HG02973 (cell line): ENCODE measurements around the gene KCNC3.
A peak's percentile ranks its signal among the peaks of the same experiment; 100 is the strongest.

Source experiments
- ATAC-seq: cut with Tn5 transposase; IDR thresholded peaks from one replicate; pipeline ENCODE4 v1.9.1; 2021; ENCODE audit warnings: moderate library complexity; ENCODE audit not compliant: unreplicated experiment

KCNC3 gene

GRCh38 chr19:50328224-50328872 is 829 bp downstream of the KCNC3 start:
- ATAC-seq: peak; percentile 2

GRCh38 chr19:50327461-50328223 is 1.5 kb downstream of the KCNC3 start:
- no peak for ATAC-seq

DNA sequence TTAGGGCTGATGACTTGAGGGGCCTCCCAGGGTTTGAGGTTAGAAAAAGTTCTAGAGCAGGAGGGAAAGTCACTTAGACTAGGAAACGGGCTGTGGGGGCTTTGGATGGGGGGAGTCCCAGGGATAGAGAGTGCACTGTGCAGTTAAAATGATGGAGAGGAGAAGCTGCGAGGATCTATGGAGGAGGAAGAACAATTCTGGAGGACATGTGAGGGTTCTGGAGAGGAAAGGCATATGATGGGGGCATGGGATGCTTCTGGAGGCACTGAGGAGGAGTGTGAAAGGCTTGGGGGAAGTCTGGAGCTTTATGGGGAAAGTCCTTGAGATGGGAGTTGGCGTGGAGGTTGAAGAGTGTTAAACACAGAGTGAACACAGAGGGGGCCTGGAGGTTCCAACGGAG is 2.2 kb downstream of the KCNC3 start:
- ATAC-seq: no peak

DNA sequence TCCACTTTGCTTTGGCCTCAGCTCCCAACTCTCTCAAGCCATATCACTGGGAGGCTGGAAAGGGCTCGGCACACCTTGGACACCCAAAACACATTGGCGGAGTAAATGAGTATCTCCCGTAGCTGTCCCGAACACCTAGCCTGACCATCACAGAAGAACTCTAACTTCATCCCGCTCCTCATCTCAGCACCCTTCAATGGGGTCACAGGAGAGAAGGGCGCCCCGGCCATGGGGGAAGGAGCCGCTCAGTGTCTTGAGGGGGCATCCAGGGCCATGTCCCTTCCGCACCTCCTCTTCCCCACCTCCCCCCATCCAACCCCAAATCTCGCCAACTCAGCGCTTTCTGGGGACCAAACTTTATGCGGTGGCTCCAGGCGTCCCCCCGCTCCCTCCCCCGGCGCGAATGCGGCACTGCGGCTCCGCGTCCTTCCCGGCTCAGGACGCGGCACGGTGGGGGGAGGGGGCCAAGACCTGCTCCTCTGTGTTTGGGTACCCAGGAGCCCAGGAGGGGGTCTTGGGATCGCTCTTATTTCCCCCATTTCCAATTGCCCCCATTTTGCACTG is 3.0 kb downstream of the KCNC3 start:
- ATAC-seq: no peak

DNA sequence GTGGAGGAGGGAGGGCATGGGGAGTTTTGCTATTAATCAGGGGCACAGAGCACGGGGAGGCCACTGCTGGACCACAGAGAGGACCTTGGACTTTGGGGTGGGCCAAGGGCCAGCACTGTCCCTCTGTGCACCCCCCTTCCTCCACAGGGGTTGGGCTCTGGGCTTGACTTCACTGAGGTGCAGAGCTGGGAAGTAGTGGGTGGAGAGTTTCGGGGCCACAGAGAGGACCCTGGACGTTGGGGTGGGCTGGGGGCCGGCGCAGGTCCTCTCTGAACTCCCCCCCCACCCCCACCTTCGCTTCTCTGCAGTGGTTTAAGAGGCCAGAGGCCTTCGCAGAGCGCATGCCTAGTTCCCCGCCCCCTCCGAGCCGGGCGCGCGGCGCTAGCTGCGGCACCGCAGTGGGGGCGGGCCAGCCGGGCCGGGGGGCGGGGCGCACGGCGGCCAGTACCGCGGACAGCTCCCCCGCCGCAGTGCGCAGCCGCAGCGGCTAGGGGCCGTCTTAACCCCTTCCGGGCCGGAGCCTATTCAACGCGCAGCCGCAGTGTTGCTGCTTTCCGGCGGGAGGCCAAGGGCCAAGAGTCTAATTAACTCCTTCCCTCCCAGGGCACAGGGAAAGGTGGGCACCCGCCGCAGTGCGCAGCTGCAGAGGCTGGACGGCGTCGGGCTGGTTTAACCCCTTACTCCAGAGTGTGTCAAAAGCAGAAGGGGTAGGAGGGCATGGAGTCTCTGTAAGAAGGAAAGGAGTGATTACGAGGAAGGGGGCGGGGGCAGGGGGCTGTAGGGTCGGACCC is 3.7 kb downstream of the KCNC3 start:
- ATAC-seq: no peak

- ATAC-seq: no peak
Observed at GRCh38 chr19:50324331-50324730, 4.8 kb downstream of the KCNC3 start.

DNA sequence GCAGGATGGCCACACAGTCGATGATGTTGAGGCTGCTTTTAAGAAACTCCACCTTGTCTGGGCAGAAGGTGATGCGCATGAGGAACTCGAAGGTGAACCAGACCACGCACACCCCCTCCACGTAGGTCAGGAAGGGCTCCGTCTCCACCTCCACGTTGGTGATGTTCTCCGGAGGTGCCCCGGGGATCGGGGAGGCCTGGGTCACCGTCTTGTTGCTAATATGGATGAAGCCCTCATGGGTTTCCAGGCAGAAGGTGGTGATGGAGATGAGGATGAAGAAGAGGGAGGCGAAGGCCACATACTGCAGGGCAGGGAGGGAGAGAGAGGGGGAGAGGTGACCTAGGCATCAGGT is 5.4 kb downstream of the KCNC3 start:
- ATAC-seq: no peak

DNA sequence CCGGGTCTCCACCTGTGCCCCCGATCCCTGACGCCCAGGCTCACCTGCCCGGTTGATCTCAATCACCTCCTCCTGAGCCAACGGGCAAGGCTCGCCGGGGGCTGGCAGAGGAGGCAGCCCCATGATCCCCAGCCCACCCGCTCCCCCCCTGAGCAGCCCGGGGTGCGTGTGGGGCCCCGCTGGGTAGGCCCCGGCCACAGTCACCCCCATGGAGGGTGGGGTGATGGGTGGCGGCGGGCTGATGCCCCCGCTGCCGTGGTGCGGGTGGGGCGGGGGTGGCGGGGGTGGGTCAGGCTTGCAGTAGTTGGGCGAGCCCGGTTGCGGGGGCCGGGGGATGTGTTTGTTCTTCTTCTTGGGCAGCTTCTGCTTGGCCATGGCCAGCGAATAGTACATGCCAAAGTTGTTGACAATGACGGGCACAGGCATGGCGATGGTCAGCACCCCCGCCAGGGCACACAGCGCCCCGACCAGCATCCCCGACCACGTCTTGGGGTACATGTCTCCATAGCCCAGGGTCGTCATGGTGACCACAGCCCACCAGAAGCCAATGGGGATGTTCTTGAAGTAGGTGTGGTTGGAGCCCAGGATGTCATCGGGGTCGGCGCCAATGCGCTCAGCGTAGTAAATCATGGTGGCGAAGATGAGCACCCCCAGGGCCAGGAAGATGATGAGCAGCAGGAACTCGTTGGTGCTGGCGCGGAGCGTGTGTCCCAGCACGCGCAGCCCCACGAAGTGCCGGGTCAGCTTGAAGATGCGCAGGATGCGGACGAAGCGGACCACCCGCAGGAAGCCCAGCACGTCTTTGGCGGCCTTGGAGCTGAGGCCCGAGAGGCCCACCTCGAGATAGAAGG is 6.0 kb downstream of the KCNC3 start:
- no peak for ATAC-seq

DNA sequence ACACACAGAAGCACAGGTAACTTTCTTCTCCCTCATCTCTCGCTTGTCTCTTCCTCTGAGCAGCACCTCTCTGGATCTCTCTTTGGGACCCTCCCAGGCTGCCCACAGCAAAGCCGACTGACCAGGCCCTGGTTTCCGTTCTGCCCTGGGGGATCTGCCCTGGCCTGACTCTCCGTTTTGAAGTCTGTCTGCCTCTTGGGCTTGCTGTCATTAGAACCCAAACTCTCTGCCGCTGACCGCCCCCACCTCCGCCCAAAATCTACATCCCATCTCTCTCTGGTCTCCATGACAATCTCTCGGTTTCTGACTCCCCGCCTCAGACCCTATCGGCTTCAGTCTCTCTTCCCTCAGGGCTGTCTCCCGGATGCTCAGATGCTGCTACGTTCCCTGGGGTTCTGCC is 6.9 kb downstream of the KCNC3 start:
- ATAC-seq: no peak

DNA sequence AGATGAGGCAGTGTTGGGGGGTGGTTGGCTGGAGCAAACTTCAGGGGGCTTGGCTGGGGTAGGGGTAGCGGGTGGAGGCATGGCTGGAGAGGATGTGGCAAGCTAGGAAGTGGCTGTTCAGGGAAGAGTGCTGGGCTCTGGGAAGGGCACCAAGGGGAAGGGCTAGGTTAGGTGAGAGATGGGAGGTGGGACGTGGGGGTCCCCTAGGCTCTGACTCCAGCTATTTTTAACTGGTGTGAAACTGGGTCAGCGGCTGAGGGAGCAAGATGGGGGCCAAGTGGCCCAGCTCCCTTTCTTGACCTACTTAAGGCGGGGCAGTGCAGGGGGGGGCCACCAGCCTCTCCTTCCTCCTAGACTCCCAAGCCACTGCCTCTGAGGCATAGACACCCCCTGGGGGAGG is 7.3 kb downstream of the KCNC3 start:
- ATAC-seq: no peak

DNA sequence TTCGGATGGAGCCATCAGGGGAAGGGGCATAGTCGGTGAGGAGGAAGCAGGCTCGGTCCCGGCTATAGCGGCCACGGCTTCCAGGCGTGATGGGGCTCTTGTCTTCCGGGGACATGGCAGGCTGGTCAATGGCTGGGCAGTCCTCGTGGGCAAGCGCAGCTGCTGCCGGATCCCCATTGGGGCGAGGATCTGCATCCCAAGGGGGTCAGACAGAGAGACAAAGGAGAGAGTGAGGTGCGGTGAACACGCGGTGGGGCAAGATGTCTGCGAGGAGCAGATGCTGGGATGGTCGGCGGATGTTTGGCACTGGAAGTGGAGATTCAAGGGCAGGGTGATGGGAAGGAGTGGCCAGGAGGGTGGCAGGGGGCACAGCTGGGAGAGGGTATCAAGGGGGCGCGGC is 8.6 kb downstream of the KCNC3 start:
- no peak for ATAC-seq

- ATAC-seq: no peak
Observed at GRCh38 chr19:50320051-50320450, 9.1 kb downstream of the KCNC3 start.

GRCh38 chr19:50319156-50319555 is 10.0 kb downstream of the KCNC3 start:
- ATAC-seq: no peak

- no peak for ATAC-seq
Observed at GRCh38 chr19:50318438-50318837, 10.7 kb downstream of the KCNC3 start.

- ATAC-seq: no peak
Observed at GRCh38 chr19:50317115-50317514, 12.1 kb downstream of the KCNC3 start.

DNA sequence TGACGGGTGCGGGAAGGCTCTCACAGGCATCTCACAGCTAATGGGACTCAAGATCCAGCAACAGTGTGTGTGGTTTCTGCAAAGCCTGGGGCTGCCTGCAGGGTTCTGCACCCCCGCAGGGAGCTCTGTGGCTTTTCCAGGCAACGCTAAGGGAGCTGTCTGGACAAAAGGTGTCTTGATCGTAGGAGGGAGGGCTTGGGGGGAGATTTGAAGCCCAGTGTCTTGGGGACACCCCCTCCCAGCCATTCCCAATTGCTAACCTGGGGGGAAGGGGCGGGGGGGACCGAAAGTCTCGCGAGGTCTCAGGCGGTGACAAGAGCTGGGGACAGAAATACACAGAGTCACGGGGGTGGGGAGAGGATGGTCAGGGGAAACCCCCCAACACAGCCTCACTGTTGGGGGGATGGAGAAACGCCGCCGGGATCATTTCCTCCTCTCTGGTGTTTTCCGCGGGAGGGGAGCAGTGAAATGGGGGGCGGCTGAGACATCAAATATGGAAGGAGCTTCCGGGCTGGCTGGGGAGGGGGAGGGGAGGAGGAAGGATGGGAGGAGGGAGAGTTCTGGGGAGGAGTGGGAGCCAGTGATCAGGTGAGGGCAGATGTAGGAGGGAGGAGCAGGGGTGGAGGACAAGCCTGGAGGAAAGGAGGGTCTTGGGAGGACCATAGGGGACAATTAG is 13.3 kb downstream of the KCNC3 start:
- ATAC-seq: no peak

DNA sequence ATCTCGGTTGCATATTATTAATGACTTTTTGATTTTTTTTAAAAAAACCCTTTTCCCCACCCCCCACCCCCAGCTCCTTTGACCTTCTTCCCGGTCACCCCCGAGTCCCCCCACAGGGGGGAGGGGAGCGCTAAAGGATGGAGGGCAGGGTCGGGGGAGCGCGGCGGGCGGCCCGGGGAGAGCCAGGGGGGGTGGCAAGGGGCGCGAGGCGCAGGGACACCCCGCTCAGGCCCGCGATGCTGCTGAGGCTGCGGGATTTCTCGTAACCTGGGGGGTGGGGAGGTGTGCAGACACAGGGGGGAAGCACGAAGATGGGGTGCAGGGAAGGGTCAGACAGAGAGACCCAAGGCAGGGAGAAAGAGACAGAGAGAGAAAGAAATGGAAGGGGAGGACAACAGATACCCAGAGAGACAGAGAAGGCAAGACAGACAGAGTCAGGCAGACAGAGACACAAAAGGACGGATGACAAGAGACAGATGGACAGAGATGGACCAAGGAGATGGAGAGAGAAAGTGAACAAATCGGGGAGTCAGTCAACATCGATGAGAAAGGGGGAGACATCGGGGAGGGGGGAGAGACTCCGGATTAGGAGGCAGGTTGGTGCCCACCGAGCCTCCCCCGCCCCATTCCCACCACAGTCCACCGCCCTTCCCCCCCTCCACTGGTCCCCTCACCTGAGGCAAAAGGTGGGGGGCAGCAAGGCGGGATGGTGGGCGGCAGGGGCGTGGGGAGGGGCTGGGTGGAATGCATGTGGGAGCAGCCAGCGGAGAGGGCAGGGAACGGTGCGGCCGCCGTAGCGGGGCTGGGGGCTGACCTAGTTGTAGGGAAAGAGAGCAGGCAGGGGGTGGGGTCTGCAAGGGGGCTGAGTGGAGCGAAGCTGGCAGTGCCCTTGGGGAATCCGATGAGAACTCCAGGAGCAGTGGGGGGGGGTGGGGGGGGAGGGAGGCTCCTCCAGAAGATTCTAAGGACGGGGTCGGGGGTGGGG is 14.2 kb downstream of the KCNC3 start:
- no peak for ATAC-seq

DNA sequence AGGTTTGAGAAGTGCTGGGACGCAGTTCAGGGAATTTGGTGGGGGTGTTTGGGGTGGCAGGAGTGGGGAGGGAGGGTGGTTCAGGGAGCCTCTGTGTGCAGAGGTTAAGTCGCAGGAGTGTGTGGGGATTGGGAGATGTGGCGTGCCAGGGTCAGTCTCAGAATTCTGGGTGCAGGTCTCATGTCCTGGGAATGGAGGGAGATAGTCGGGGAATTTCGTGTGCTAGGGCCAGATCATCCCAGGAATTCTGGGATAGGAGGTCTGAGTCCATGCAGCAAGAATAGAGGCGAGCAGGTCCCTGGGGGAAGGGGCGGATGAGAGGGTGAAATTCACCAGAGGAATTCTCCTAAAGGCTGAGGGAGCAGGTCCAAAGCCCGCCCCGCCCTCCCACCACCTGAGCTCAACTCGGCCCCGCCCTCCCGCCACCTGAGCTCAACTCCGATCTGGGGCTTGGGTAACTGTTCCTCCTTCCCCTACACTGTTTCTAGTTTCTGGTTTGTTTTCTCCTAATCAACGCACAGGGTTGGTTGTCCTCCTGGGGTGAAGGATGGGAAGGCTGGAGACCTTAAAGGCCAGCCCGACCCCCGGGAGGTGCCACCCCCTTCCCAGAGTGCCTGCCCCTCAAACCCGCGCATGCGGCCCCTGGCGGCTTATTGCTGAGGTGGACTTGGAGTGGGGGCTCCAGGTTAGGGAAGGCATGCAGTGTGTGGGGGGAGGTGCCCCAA is 15.2 kb downstream of the KCNC3 start:
- ATAC-seq: no peak
